ENCODE measurements around the gene ATP2B2.

DNA sequence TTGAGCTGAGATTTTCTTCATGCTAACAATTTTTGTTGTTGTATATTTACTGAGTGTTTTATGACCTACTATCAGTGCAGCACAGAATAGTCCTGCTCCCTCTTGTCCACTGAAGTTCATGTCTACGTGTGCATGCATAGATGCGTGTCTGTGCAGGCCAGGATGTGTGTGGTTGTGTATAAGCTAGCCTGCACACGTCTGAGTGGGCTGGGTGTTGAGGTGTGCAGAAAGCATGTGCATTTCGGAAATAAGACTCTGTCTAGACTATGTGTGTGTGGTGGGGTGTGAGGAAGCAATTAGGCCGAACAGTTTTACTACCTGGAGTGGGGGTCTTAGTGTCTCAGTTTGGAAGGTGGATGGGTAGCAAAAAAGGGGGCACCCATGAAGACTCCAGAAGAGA lies 39.2 kb downstream of the ATP2B2 start:
- TF ChIP-seq, protein P1, sequence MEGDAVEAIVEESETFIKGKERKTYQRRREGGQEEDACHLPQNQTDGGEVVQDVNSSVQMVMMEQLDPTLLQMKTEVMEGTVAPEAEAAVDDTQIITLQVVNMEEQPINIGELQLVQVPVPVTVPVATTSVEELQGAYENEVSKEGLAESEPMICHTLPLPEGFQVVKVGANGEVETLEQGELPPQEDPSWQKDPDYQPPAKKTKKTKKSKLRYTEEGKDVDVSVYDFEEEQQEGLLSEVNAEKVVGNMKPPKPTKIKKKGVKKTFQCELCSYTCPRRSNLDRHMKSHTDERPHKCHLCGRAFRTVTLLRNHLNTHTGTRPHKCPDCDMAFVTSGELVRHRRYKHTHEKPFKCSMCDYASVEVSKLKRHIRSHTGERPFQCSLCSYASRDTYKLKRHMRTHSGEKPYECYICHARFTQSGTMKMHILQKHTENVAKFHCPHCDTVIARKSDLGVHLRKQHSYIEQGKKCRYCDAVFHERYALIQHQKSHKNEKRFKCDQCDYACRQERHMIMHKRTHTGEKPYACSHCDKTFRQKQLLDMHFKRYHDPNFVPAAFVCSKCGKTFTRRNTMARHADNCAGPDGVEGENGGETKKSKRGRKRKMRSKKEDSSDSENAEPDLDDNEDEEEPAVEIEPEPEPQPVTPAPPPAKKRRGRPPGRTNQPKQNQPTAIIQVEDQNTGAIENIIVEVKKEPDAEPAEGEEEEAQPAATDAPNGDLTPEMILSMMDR (IDR thresholded peaks at IDR 0.05) = no peak
- no peak for TF ChIP-seq POLR2A (IDR thresholded peaks at IDR 0.05)

All from uterus (tissue), 2 donors.